Measurements from ENCODE around the gene TUBB4B.

The TUBB4B gene

GRCh38 chr9:137227853-137228505 is 13.1 kb upstream of the TUBB4B start:
- FAIRE-seq (no peak), DNase-seq (ENCODE audit: insufficient read length, low spot score) (no peak)
- no peak for TF ChIP-seq CTCF (IDR thresholded peaks at IDR 0.05; ENCODE audit: insufficient read depth, missing control alignments)

GRCh38 chr9:137228506-137228967 is 12.6 kb upstream of the TUBB4B start:
- no peak for DNase-seq (ENCODE audit: insufficient read length, low spot score)
- FAIRE-seq: no peak
- TF ChIP-seq CTCF (IDR thresholded peaks at IDR 0.05; ENCODE audit: insufficient read depth, missing control alignments): no peak

GRCh38 chr9:137228968-137229896 is 11.9 kb upstream of the TUBB4B start:
- no peak for DNase-seq (ENCODE audit: insufficient read length, low spot score)
- no peak for TF ChIP-seq CTCF (IDR thresholded peaks at IDR 0.05; ENCODE audit: insufficient read depth, missing control alignments)
- FAIRE-seq: no peak

- DNase-seq (ENCODE audit: insufficient read length, low spot score) (no peak), FAIRE-seq (no peak)
- TF ChIP-seq CTCF (IDR thresholded peaks at IDR 0.05; ENCODE audit: insufficient read depth, missing control alignments): no peak
These were observed 11.0 kb upstream of the TUBB4B start for GRCh38 chr9:137229903-137230704.

- no peak for FAIRE-seq
- no peak for DNase-seq (ENCODE audit: insufficient read length, low spot score)
- TF ChIP-seq CTCF (IDR thresholded peaks at IDR 0.05; ENCODE audit: insufficient read depth, missing control alignments): no peak
These were observed 10.2 kb upstream of the TUBB4B start, which contains the start of gene SLC34A3 for GRCh38 chr9:137230705-137231371. TSS of gene SLC34A3 (plus strand) at chr9:137230901. CDS start at chr9:137231703, 802 bp downstream.

GRCh38 chr9:137231372-137232039 is 9.6 kb upstream of the TUBB4B start:
- no peak for TF ChIP-seq CTCF (IDR thresholded peaks at IDR 0.05; ENCODE audit: insufficient read depth, missing control alignments)

More at GRCh38 chr9:137231372-137232039, 9.6 kb upstream of the TUBB4B start:
- DNase-seq (ENCODE audit: insufficient read length, low spot score) (no peak), FAIRE-seq (no peak)

All from D721Med (cell line).